ENCODE results near the gene MPP3.

GRCh38 chr17:43771463-43771862 lies 61.5 kb downstream of the MPP3 start:
- no peak for TF ChIP-seq CTCF (IDR thresholded peaks at IDR 0.05)
- no peak for TF ChIP-seq POLR2A (IDR thresholded peaks at IDR 0.05)

All from testis (tissue), 2 donors.